Urinary bladder (tissue), 4 donors: ENCODE measurements around the gene HS6ST2. TPM values are rescaled to one million over a fixed set of nuclear protein-coding genes. Genes with fewer than 3 reads are reported as not detected.

Experiments used
- DNase-seq: peaks from one replicate; pipeline ENCODE4 v3.0.0-alpha.2; 2015; ENCODE audit errors: extremely low spot score
- H3K27ac ChIP-seq: one replicate; pipeline ENCODE4 v1.5.1; 2013; ENCODE audit warnings: low read depth, mild to moderate bottlenecking, moderate library complexity
- H3K36me3 ChIP-seq: one replicate; pipeline ENCODE4 v1.6.1; 2013; ENCODE audit warnings: mild to moderate bottlenecking, moderate library complexity; ENCODE audit not compliant: insufficient read depth
- H3K4me1 ChIP-seq: one replicate; pipeline ENCODE4 v1.6.1; 2013; ENCODE audit warnings: mild to moderate bottlenecking, moderate library complexity; ENCODE audit not compliant: insufficient read depth
- H3K4me3 ChIP-seq: one replicate; pipeline ENCODE4 v1.5.1; 2013; ENCODE audit warnings: low read depth, low read length
- WGBS: extraction: QIAGEN DNeasy Blood & Tissue Kit; methylation state at CpG from one replicate; pipeline ENCODE4 v1.1.7; 2013; 5-methylcytosine and 5-hydroxymethylcytosine counted together
- polyA plus RNA-seq: library from polyadenylated mRNA; stranded (reverse); fragments of 200-250 nt; gene quantifications from one replicate; pipeline ENCODE4 v1.2.3, GENCODE V29; 2013
- total RNA-seq: library from RNA; depleted of rRNA; stranded (reverse); fragments of >200 nt; gene quantifications from one replicate; pipeline ENCODE4 v1.2.3, GENCODE V29; 2014
- donor health status: healthy with polysubstance abuse.
- donor health status: healthy.

The HS6ST2 gene
- total and polyA plus RNA-seq, 2 donors = 3.2 to 8.6 TPM

- H3K36me3 ChIP-seq = no peaks in the 10 kb centered on the region
- H3K4me3 ChIP-seq = no peak overlapping the region
- no peaks in the 10 kb centered on the region for H3K4me1 ChIP-seq
- 86% methylated on average over 6 of the region's 6 CpGs for WGBS
- no peak for DNase-seq
- H3K27ac ChIP-seq = no peak overlapping the region
Observed at GRCh38 chrX:132776486-132777210, 181.8 kb downstream of the HS6ST2 start.

DNA sequence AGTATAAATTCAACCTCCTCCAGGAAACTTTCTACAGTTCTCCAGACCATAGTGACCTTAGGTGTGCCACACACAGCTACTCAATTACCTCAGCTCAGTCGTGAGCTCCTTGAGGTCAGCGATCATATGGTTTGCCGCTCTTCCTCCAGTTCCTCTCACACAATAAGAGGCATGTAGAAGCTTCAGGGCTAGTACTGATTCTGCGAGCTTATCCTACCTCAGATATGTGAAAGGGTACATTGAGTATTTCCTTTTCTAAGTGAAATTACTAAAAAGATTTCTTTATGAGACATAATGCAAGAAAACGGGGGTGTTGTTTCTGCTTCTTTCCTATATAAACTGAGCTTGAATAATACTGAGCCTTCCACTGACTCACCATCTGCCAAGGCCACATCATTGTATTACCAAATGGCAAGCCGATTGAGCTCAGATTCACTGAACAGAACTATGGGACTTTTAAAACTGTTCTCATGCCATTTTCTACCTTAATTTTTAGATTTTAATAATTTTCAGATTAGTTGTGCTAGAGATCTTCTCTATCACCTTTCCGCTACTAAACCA lies 183.1 kb downstream of the HS6ST2 start:
- 91% methylated on average over 7 of the region's 7 CpGs for WGBS
- Histone ChIP-seq H3K27ac (no peak overlapping the region), H3K4me3 (no peak overlapping the region), H3K36me3 (no peaks in the 10 kb centered on the region), H3K4me1 (no peaks in the 10 kb centered on the region)
- DNase-seq = no peak

- no peaks in the 10 kb centered on the region for H3K36me3 ChIP-seq
- 34% methylated on average over 5 of the region's 5 CpGs for WGBS
- DNase-seq = no peak
- H3K27ac ChIP-seq = no peak overlapping the region
- H3K4me3 ChIP-seq = no peak overlapping the region
- no peaks in the 10 kb centered on the region for H3K4me1 ChIP-seq
Observed at GRCh38 chrX:132774010-132774714, 184.3 kb downstream of the HS6ST2 start.

GRCh38 chrX:132769609-132770008 lies 188.8 kb downstream of the HS6ST2 start:
- 96% methylated on average over 7 of the region's 7 CpGs for WGBS
- no peak for DNase-seq

DNA sequence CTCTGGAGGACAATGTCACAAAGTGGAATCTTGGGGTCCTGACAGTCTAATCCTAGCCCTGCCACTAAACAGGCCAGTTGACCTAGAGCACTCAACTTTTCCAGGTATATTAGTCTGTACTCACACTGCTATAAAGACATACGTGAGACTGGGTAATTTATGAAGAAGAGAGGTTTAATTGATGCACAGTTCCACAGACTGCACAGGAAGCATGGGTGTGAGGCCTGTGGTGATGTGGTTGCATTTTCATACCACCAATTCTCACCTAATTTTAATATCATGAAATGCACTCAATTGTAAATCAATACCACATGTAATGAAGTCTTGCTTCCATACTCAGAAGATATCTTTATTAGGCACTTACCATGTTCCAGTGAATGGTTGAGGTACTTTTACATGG lies 192.0 kb downstream of the HS6ST2 start:
- WGBS = 94% methylated on average over 1 of the region's 1 CpG

More at GRCh38 chrX:132769609-132770008, 188.8 kb downstream of the HS6ST2 start:
- H3K4me3 ChIP-seq = no peak overlapping the region
- H3K27ac ChIP-seq = no peak overlapping the region
- H3K36me3 ChIP-seq = no peaks in the 10 kb centered on the region
- H3K4me1 ChIP-seq = no peaks in the 10 kb centered on the region

DNA sequence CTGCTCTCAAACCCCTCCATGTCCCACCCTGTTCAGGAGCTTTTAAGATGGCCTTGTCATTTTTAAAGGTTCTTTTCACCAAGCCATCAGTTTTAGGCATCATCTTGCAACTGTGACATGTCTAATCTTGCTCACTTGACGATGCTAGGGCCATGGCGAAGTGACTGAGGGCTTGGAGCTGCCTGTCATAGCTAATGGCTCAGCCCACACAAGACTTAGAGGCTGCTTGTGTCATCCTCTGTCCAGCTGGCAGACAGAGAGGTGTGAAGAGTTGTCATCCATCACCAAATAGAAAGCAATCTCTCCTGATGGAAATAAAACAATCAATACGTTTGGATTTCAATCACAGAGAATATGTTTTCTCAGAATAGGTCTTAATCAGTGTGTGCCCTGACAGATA lies 194.9 kb downstream of the HS6ST2 start:
- DNase-seq = no peak
- Histone ChIP-seq H3K27ac (no peak overlapping the region), H3K4me1 (no peaks in the 10 kb centered on the region), H3K4me3 (no peak overlapping the region), H3K36me3 (no peaks in the 10 kb centered on the region)
- WGBS = 77% methylated on average over 3 of the region's 3 CpGs

More for the DNA sequence above, 192.0 kb downstream of the HS6ST2 start:
- H3K36me3 ChIP-seq = no peaks in the 10 kb centered on the region
- H3K27ac ChIP-seq = no peak overlapping the region
- H3K4me3 ChIP-seq = no peak overlapping the region
- no peak for DNase-seq
- no peaks in the 10 kb centered on the region for H3K4me1 ChIP-seq

DNA sequence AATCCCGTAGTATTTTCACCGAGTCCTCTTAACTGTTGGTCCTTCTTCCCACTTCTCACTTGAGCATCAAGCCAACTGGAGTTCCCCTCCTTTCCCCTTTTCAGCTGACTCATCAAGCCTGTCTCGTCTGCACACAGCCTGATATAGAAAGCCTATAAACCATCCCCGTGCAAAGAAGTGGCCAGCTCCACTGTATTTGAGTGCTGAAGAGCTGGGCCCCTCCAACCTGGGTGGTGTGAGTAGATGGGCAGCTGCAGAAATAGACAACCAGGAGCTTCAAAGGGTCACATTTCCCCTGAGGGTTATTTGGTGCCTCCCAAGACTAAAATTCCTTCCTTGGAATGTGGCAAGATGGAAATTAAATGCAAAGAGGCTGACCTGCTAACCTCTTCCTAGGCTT lies 199.7 kb downstream of the HS6ST2 start:
- DNase-seq = no peak
- Histone ChIP-seq H3K27ac (no peak overlapping the region), H3K4me1 (no peaks in the 10 kb centered on the region), H3K4me3 (no peak overlapping the region), H3K36me3 (no peaks in the 10 kb centered on the region)
- WGBS = 31% methylated on average over 4 of the region's 4 CpGs

DNA sequence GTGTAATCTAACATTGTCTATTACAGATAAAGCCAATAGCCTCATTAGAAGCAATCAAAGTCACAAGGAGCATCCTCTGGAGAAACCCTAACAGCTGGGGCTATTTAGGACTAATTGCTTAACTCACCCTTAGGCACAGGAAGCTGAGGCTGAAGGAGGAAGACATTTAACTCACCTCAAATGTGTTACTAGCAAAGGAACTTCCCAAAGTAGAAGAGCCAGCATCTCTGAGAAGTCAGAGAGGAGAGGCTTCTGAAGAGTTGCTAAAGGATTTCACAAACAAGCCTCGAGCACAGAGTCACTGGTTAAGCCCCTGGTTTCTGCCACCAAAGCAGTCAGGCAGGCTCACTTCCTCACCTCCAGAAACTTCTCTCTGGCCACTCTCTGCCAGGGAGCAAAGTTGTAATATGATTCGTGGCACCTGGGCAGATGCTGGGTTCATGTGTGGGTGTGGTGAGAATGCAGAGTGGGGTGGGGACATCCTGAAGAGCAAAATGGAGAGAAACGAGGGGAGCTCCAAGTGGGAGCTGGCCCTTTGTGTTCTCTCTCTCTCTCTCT lies 201.3 kb downstream of the HS6ST2 start:
- DNase-seq = no peak
- 74% methylated on average over 3 of the region's 3 CpGs for WGBS
- Histone ChIP-seq H3K4me1 (no peaks in the 10 kb centered on the region), H3K36me3 (no peaks in the 10 kb centered on the region), H3K27ac (no peak overlapping the region), H3K4me3 (no peak overlapping the region)

GRCh38 chrX:132756439-132756838 lies 202.0 kb downstream of the HS6ST2 start:
- no peak for DNase-seq

DNA sequence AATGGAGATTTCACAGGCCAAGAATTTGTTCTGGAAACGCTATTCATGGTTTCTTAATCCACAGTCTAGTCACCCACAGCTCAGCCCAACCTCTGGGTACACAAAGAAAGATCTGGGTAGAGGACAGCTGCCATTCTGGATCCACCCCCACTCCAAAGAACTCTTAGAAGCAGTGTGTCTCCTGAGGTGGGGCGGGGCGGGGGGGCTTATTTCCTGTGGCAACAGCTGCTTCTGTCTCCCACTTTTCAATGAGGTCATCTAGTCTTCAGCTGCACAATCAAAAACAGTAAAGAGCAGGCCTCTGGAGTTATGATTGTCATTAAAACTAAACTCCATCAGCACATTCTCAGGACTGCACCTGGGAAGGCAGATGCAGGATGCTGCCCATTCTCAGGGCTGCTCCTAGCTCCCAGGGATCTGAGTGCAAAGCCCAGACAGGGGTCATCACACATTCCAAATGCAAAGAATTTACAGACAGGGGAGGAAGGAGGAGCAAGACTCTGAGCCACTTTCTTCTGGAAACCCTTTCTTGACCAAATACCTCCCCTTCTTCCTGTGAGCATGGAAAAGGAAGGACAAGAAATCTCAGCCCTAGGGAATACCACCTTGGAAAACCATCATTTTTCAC lies 207.3 kb downstream of the HS6ST2 start:
- no peak overlapping the region for H3K4me3 ChIP-seq
- 75% methylated on average over 3 of the region's 3 CpGs for WGBS
- no peaks in the 10 kb centered on the region for H3K4me1 ChIP-seq
- no peak overlapping the region for H3K27ac ChIP-seq
- H3K36me3 ChIP-seq = no peaks in the 10 kb centered on the region
- DNase-seq = no peak

More at GRCh38 chrX:132756439-132756838, 202.0 kb downstream of the HS6ST2 start:
- Histone ChIP-seq H3K36me3 (no peaks in the 10 kb centered on the region), H3K27ac (no peak overlapping the region), H3K4me3 (no peak overlapping the region), H3K4me1 (no peaks in the 10 kb centered on the region)
- 88% methylated on average over 4 of the region's 4 CpGs for WGBS

DNA sequence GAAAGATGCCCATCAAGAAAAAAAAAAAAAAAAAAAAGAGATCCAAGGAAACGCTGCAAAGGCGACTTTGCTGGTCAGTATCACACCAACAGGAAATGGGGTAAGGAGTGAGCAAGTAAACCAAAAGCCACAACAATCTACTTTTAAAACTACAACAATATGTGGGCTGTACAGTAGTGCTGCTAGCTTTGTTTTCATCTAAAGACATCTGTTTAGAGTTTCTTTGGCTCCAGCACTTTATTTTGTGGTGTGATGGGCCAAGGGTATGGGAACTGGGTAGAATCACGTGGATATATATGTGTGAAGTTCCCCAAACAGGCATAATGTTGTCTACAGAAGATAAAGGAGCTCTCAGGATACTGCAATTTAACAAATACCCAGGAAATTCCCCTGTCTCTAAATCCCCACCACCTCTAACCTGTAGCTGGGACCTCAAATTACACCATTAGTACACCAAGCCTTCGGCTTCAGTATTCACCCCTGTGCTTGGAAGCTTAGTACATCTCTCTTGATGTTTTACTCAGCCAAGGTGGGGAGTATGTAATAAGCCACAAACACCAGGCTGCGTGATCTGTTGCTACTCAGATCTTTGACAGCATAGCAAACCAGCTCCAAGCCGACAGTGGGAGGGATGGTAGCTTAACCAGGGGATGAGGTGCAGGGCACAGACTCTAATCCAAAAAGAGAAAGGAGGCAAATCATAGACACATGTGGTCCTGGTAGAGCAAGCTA lies 207.9 kb downstream of the HS6ST2 start:
- no peak for DNase-seq
- H3K36me3 ChIP-seq = no peaks in the 10 kb centered on the region
- WGBS = 80% methylated on average over 6 of the region's 6 CpGs
- H3K4me1 ChIP-seq = no peaks in the 10 kb centered on the region
- H3K27ac ChIP-seq = no peak overlapping the region
- H3K4me3 ChIP-seq = no peak overlapping the region

DNA sequence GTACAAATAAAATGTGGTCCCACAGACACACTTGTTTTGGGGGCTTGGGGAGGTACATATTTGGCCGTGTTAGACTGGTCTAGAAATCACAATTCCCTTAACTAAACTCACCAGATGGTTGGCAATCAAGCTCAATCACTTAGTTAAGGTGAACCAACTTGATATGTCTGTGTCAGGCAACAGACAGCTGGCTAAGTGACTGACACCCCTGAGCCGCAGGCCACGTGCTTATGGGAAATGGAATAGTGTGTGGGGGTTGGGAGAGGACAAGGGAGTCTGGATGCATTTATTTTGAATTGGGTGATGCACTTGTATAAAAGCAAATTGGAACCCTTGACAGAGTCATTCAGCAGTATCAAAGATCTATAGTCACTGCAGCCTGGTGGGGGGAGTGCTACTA lies 209.0 kb downstream of the HS6ST2 start:
- Histone ChIP-seq H3K36me3 (no peaks in the 10 kb centered on the region), H3K4me1 (no peaks in the 10 kb centered on the region), H3K27ac (no peak overlapping the region), H3K4me3 (no peak overlapping the region)
- DNase-seq = no peak
- WGBS = 82% methylated on average over 3 of the region's 3 CpGs

- Histone ChIP-seq H3K4me3 (no peak overlapping the region), H3K4me1 (no peaks in the 10 kb centered on the region), H3K36me3 (no peaks in the 10 kb centered on the region), H3K27ac (no peak overlapping the region)
- WGBS = 84% methylated on average over 4 of the region's 4 CpGs
- DNase-seq = no peak
Observed at GRCh38 chrX:132748909-132749308, 209.5 kb downstream of the HS6ST2 start.
